GM21529 (cell line): ENCODE results near the gene GDF15.

Experiments
- ATAC-seq: cut with Tn5 transposase; IDR thresholded peaks from one replicate; pipeline ENCODE4 v1.9.1; 2021; ENCODE audit not compliant: unreplicated experiment

GDF15 gene

DNA sequence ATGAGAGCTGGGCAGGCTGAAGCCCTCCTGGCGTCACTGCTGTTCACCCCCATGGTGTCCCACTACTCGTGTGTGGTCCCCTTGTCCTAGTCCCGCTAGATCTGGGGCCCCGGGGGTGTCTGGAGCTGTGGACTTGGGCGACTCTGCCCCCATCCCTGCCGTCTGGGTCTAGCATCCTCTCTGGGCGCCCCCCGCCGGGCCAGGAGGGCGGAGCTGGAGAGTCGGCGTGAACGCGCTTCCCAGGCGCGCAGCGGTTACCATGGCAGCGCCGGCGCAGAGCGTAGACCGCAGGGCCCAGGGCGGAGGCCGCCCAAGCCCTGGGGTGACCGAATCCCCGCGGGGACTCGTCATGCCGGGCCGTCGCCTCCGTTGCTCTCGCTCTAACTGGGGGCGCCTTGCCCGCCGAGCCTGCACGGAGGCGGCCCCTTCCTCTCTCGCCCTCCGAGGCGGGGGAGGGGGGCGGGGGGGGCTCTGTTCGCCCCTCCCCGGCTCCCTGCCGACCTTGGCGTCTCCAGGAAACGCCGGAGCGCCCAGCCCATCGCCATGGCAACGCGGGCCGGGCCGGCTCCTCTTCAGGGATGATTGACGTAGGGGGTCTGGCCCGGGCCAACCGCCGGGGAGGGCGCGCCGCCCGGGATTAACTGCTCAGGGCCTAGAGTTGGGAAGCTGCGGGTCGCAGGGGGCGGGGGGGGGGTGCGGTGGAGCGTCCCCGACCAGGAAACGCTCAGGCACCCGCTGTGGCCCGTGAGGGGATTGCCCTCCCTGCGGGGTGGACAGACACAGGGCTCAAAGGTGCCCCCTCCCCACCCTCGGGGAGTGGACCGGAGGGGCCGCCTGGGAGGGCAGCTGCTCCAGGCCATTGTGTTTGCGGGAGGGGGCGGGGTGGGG is 43.1 kb downstream of the GDF15 start:
- peak; percentile 54 for ATAC-seq

DNA sequence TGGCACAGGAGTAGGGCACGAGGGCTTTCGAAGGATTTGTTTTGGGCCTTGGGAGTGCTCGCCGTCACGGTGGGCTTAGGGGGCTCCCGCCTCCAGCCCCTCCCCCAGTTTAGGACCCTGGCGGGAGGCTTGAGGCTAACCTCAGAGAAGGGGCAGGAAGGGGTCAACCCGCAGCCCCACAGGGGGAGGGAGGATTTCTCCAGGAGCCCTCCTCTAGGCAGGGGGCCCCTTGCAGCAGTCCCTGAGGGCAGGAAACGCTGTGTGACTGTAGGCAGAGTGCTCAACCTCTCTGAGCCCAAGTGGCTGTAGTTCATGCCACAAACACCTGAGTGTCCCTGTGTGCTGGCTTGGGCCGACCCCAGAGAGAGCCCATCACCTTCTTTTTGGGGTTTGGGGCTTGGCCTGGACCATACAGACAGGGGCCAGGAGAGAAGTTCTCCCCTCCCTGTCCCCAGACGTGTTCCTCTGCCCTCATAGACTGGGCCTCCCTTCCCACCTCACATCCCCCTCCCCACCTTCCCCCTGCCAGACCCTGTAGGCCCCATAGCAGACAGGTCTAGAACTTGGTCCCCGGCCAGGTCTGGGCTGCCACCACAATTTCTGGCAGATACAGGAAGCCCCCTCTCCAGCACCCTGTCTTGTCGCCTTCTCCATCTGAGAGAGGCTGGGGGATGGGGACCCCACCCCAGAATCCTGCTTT is 43.9 kb downstream of the GDF15 start:
- ATAC-seq = no peak

DNA sequence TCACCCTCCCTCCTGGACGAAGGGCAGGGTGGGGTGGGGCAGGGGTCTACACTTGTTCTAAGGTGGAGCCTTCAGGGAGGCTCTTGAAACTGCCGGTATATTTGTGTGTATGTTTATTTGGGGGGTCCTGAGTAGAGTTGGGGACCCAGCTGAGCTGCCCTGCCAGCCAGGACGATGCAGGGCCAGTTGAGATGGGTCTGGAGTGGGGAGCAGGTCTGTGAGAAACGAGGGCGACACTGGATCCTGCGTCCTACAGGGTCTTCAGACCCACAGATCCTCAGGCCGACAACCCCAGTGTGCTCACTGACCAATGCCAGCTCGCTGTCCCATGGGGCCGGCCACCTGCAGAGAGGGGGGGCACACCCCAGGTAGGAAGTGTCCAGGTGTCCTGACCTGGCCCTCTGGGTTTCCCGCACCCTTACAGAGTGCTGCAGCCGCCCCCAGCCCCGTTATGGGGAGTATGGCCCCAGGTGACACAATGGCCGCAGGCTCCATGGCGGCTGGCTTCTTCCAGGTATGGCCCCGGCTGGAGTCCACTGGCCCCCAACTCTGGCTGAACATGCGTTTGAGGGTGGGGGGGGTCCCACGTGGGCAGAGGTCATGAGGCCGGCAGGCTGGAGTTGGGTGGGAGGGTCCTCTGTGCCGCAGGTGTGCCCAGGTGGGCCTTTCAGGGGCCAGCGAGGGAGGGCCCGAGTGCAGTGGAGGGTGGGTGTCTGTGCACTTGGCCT is 44.6 kb downstream of the GDF15 start:
- no peak for ATAC-seq

DNA sequence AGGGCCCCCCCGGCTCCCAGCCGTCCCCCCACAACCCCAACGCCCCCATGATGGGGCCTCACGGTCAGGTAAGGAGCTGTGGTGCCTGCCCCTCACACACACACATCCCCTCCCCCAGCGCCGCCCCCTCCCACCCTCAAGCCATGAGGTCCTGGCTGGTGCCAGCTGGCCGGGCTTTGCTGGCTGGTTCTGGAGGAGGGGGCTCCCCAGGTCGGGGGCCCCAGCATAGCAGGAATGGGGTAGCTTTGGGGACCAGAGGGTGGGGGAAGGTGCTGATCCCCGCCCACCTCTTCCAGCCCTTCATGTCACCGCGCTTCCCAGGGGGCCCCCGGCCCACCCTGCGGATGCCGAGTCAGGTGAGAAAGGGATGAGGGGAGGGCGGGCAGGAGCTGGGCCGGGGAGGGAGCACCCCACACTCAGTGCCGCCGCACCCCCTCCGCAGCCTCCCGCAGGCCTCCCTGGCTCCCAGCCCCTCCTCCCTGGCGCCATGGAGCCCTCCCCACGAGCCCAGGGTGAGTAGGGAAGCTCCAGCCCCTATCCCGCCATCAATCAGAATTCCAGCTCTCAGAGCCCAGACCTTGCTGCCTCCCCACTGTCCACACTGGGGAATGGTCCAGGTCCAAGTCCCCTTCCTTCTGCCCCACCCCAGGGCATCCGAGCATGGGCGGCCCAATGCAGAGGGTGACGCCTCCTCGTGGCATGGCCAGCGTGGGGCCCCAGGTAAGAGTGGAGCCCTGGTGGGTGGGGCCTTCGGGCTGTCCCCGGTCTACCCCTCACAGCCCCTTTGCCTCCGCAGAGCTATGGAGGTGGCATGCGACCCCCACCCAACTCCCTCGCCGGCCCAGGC is 45.6 kb downstream of the GDF15 start:
- ATAC-seq = no peak

DNA sequence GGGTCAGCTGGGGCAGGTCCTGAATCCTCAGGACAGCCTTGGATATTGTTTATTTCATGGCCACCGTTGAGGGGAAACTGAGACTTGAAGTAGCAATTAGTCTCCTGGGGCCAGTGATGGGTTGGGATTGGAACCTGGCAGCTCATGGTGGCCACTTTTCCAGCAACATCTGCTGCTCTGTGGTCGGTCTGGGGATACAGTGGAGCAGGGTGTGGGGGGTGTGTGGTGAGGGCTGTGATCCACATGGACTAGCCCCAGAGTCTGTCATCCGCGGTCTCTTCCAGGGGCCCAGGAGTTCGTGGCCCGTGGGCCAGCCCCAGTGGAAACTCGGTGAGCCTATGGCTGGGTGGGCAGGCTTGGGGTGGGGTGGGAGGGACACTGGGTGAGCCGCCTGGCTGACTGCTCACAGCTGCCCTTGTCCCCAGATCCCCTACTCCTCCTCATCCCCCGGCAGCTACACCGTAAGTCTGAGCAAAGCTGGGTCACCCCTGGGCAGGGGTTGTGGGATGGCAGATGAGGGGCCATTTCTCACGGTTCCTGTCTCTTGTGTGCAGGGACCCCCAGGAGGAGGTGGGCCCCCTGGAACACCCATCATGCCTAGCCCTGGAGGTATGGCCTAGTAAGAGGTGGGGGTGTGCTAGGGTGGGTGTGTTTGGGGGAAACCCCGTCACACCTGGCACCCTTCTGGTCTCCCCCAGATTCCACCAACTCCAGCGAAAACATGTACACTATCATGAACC is 46.5 kb downstream of the GDF15 start:
- no peak for ATAC-seq

DNA sequence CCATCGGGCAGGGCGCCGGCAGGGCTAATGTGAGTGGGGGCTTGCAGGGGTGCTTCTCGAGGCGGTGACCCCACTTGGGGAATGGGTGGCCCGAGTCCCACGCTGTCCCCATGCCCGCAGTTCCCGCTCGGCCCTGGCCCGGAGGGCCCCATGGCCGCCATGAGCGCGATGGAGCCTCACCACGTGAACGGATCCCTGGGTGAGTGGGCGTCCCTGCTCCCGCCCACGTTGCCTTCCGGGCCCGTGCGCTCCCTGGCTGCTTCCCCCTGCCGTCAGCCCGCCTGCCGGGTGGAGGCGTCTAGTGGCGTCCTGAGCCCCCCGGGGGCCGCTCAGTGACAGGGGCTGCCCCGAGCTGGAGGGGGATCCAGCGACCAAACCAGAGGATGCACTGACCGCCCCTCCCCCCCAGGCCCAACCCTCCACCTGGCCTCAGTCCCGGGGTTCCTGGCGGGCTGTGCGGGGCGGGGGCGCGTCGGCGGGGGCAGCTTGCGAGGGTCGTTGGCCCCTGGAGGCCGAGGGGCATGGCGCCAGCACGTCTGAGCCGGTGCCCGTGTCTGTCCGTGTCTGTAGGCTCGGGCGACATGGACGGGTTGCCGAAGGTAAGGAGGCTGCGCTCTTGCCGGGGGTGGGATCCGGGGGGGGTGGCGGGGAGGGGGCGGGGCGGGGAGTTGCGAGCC is 47.2 kb downstream of the GDF15 start:
- no peak for ATAC-seq

DNA sequence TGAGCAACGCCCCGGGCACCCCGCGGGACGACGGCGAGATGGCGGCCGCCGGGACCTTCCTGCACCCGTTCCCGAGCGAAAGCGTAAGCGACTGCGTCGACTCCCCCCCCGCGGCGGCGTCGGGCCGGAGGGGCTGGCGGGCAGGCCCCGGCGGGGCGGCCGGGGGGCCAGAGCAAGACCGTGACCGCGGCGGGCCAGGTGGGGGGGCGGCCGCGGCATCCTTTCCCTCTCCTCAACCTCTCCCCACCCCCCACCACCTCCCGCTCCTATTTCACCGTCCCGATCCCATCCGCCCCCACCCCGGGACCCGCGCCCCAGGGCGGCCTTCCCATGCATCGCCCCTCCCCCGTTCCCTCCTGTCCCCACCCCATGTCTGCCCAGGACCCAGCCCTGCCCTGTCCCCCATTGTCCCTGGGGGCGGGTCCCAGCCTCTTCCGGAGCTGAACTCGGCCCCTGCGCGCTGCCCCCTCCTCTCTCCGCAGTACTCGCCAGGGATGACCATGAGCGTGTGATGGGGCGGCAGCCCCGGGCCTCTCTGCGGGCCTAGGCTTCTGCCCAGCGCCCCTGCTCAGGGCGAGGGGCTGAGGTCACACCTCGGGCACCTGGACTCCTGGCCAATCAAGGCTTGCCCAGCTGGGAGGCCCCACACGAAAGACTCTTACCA is 47.9 kb downstream of the GDF15 start:
- ATAC-seq = no peak

DNA sequence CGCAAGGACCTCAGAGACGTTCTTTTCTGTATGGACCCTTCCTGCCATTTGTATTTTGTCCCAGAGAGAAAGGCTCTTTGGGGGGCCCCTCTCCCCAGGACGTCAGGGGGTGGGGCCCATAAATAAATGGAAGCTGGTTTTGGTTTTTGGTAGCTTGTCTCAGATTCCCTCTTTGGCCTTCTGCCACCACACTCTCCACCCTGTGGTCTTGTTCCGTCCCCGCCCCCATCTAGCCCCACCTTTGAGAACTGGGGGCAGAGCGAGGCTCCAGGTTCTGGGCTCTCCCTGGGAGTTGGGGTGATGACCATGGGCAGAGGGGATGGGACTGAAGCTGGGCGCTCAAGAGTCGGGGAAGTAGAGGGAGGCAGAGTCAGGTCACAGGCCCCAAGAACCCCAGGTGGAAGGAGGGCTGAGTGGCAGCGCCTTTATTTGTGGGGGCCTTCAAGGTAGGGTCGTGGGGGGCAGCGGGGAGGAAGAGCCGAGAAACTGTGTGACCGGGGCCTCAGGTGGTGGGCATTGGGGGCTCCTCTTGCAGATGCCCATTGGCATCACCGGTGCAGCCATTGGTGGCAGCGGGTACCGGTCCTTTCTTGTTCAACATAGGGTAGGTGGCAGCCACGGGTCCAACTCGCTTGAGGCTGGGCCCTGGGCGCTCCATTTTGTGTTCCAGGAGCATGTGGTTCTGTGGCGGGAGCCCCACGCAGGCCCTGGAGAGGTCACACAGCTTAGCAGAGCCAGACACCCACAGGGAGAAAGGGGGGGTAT is 48.6 kb downstream of the GDF15 start:
- ATAC-seq = no peak

DNA sequence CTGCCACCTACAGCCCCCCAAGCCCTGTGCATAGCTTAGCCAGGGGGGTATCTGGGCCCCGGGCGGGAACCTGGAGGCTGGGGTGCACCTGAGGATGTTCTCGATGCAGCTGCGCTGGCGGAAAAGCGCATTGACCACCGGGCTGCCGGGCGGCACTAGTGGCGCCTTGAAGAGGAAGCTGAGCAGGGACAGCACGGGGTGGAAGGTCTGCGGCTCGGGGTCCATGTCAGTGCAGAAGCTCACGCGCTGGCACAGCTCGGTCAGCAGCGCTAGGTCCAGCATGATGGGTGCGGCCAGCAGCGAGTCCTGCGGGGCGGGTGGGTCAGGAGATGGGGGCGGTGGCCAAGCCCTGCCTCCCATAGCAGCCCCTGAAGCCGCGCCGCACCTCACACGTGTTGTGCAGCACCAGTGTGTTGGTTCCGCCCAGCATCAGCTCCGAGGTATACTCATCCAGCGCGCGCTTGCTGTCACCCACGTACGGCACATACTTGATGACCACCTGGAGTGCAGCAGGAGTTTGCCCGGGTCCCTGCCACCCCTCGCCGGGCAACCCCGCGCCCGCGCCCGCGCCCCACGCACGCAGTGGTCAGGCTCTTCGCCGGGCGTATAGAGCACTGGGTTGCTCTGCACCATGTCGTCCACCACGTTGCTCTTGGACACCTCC is 49.4 kb downstream of the GDF15 start:
- no peak for ATAC-seq

DNA sequence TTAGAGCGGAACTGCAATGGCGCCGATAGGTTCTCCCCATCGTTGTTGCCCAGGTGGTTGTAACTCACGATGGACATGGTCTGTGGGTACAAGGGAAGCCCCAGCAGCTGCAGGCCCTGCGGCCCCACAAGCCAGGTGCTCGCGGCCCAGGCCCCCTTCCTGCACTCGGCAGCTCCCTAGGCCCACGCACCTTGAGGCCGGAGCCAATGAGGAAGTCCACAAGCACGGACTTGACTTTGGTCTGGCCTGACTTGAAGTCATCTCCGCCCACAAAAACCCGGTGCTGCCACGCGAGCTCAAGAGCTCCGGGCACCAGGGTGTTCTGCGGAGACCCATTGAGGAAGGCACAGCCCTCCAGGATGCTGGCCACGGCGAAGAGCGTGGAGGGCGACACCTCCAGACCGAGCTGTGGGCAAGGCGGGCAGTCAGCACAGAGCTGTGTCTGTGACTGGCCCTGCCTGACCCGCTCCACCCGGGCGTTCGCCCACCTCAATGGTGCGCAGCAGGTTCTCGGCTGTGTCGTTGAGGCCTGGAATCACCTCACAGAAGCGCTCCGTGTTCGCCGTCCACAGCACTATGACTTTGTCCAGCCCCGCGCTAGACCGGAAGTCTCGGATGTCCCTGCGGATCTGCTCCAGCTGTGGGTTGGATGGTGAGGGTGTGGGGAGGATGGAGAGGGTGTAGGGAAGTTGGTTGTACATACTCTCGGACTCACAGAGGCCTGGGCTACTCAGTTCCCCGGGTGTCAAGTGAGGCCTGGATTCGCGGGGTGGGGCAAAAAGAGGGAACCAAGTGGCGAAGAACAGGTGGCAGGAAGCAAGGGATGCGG is 50.1 kb downstream of the GDF15 start:
- ATAC-seq = no peak

DNA sequence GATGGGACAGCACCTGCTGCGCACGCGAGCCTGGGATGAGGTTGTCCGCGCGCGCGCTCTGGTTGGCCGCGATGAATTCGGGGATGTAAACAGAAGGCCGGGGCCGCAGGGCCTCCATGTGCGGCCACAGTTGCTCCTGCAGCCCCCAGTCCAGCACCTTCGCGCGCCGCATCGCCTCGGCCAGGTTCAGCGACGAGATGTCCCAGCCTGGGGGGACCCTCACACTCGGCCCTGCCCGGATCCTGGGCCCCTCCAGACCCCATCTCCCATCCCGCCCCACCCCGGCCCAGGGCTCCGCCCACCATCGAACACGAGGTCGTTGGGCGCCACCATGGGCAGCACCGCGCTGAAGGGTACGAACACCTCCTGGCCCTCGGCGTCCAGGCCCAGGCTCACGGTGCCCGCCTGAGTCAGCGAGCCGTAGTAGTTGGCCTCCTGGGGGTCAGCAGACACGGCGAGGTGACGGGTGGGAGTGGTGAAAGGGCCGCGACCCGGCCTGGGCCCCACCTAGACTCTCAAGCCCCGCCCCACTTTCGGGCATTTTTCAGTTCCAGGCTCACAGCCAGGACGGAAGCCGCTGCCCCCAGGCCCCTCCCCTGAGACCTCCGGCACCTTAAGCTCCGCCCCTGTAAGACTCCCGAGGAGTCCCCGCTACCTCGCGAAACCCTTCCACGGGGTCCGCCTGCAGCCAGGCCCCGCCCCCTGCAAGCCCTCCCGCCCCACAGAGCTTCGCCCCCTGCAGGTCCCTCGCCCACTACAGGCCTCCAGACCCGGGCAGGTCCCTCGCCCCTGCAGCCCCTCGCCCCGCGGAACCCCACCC is 50.9 kb downstream of the GDF15 start:
- no peak for ATAC-seq

DNA sequence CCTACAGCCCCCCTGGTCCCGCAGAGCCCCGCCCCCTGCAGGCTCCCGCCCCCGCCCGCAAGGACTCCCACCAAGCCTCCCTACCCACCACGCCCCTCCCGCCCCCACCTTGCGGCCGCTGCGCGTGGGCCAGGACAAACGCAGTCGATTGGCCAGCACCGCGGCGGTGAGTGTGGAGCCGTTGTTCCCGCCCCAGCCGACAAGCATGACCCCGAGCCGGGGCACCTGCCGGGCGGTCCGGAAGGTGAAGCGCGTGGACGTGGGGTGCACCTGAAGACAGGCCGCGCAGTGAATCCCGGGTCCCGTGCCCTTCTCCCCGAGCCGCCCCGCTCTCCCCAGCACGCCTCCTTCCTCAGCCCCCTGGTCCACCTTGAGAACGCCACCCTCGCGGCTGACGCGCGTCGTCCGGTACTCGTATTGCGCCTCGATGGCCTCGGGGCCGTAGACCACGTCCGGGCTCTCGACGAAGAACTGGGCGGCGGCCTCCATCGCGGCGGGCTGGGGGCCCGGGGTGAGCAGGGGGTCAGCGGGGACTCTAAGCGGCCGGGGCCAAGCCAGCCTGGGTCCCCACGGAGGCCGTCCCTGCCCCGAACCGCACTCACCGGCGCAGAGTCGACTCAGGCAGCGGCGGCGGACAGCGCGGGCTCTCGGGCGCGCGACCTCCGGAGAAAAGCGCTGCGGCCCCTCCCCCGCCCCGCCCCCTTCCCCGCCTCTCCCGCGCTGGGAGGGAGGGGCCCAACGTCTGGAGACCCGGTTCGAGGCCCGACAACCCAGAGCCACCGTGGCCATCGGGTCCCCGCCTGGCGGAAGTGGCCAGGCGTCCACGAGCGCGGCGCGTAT is 51.8 kb downstream of the GDF15 start, which contains the start of gene ISYNA1:
Gene ISYNA1 (minus strand): TSS at position 643 of the 840 bp plus-strand sequence. CDS start 154 bp downstream, at position 489.
- no peak for ATAC-seq

DNA sequence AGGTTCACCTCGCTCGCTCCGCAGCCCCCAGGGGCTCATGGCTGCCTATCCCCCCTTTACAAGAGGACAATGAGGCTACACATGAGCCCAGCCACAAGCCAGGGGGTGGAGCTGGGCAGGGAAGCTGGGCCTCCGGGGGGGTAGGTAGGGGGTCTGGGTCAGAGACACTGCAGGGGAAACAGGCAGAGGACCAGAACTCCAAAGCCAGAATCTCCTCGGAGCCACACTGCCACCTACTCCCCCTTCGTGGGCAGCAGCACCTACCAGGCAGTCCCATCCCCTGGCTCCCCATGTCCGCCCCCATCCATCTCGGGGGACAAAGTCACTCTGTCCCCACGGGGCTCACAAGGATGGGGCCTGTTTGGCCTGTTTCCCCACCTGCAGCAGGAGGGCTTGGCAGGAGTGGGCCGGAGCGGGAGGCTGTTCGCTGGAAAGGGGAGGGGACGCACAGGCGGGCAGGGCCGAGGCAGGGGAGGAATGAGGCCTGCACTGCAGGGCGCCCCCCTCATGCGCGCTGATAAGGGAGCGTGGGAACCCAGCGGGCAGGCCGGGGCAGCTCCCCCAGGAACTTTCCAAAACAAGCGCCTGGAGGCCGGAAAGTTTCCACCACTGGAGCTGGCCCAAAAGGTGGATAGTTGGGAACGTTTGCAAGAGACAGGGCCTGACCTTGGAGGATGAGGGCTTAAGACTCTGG is 52.5 kb downstream of the GDF15 start:
- no peak for ATAC-seq
